Measurements from ENCODE around the gene NME9.

- TF ChIP-seq CTCF (IDR thresholded peaks at IDR 0.05; ENCODE audit: low read length) = no peak
- no peak for TF ChIP-seq EZH2phosphoT487 (IDR thresholded peaks at IDR 0.05; ENCODE audit: low read length)
Measured at GRCh38 chr3:138376663-138377062, 47.0 kb upstream of the NME9 start.

Data from MM.1S (cell line).